GM12801 (cell line): Measurements from ENCODE around the gene PSPH.

Experiments
- TF ChIP-seq, protein P1 (sequence below): IDR thresholded peaks from one replicate; pipeline ENCODE4 v1.5.1; 2011; ENCODE audit warnings: control low read depth; ENCODE audit not compliant: insufficient read length; ENCODE audit errors: extremely low read depth

The PSPH gene

GRCh38 chr7:55965805-55966421 is 85.3 kb downstream of the PSPH start:
- TF ChIP-seq, protein P1, sequence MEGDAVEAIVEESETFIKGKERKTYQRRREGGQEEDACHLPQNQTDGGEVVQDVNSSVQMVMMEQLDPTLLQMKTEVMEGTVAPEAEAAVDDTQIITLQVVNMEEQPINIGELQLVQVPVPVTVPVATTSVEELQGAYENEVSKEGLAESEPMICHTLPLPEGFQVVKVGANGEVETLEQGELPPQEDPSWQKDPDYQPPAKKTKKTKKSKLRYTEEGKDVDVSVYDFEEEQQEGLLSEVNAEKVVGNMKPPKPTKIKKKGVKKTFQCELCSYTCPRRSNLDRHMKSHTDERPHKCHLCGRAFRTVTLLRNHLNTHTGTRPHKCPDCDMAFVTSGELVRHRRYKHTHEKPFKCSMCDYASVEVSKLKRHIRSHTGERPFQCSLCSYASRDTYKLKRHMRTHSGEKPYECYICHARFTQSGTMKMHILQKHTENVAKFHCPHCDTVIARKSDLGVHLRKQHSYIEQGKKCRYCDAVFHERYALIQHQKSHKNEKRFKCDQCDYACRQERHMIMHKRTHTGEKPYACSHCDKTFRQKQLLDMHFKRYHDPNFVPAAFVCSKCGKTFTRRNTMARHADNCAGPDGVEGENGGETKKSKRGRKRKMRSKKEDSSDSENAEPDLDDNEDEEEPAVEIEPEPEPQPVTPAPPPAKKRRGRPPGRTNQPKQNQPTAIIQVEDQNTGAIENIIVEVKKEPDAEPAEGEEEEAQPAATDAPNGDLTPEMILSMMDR = no peak

- TF ChIP-seq, protein P1 = no peak
Measured at GRCh38 chr7:55965100-55965470, 86.2 kb downstream of the PSPH start.

DNA sequence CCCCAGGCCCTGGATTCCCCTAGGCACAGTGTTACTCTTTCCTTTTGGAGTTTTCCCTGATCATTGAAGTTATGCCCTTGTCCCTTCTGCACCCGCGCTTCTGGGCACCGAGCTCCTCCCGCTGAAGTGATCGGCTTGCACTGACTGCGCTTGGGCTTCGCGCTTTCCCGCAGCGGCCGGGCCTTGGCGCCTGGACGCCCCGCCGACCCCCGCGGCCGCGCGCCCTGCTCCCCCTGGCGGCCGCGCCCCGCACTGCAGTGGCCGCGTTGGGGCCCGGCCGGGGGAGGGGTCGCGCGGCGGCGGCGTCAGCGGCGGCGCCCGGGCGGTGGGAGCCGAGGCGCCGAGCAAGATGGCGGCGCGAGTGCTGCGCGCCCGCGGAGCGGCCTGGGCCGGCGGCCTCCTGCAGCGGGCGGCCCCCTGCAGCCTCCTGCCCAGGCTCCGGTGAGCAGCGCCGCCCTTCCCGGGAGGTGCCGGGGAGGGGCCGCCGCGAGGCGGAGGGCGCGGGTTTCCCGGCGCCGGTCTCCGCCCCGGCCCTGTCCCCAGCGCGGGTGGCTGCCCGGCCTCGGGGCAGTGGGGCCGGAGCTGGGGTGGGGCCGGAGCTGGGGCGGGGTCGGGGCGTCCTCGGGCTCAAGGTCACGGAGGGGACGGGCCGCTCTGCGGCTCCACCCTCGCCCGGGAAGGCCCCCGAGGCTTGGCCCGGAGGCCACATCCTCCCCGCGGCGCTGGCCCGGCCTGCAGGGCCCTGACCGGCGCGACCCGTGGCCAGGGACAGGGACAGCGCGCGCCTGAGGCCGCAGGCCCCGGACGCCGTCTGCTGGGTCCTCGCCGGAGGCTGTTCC is 86.8 kb downstream of the PSPH start, which contains the start of gene NIPSNAP2:
NIPSNAP2 (plus strand) TSS at position 325 of the 839 bp plus-strand sequence; CDS start at position 350, 25 bp downstream.
- TF ChIP-seq, protein P1 = no peak

DNA sequence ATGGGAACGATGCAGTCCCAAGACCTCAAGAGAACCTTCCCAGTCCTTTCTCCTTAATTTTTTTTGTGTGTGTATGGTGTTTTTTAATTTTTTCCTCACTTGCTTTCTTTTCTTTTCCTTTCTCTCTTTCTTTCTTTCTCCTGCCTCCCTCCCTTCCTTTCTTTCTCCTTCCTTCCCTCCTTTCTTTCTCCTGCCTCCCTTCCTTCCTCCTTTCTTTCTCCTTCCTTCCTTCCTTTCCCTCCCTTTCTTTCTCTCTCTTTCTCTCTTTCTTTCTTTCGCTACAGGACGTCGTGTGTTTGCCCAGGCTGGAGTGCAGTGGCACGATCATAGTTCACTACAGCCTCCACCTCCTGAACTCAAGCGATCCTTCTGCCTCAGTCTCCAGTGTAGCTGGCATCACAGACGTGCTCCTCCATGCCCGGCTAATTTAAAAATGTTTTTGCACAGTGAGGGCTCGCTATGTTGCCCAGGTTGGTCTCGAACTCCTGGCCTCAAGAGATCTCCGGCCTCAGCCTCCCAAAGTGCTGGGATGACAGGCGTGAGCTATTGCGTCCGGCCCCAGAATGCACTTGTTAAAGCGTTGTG is 87.6 kb downstream of the PSPH start:
- TF ChIP-seq, protein P1 = no peak

- TF ChIP-seq, protein P1 = no peak
Measured at GRCh38 chr7:55962014-55962413, 89.2 kb downstream of the PSPH start.
